A673 (cell line): ENCODE measurements around the gene ECEL1. TPM values are rescaled to one million over a fixed set of nuclear protein-coding genes. Genes with fewer than 3 reads are reported as not detected.

Source experiments
- BruUV-seq: library from RNA; stranded (reverse); fragments of 400-500 nt; replicated peaks from 2 replicates; lab custom pipeline; 2021; lab: Mats Ljungman, UMichigan
- CTCF ChIA-PET: fragments of 300-600 bp; sonication (Branson Sonifier 250); formaldehyde crosslinking; loops from one replicate; lab custom pipeline; 2022; ENCODE audit warnings: antibody characterized with exemption; lab: Charles Lee
- POLR2A ChIA-PET: fragments of 300-600 bp; sonication (Branson Sonifier 250); formaldehyde crosslinking; loops from one replicate; lab custom pipeline; 2022; ENCODE audit warnings: antibody characterized with exemption; ENCODE audit not compliant: low non-redundant PET; lab: Charles Lee
- DNase-seq: peaks from one replicate; pipeline ENCODE4 v3.0.0-alpha.2; 2015; ENCODE audit warnings: low spot score
- H3K27ac ChIP-seq: fragments of 200-600 bp; sonication (generic); 2 replicates; pipeline ENCODE4 v1.5.1; 2016; ENCODE audit warnings: mixed run types, low read depth, mild to moderate bottlenecking, mixed read lengths, antibody characterized with exemption, low read length; ENCODE audit not compliant: poor library complexity, severe bottlenecking
- H3K27me3 ChIP-seq: fragments of 200-600 bp; sonication (generic); replicated peaks from 2 replicates; pipeline ENCODE4 v1.6.1; 2017; ENCODE audit warnings: mixed run types, low read depth, mild to moderate bottlenecking, mixed read lengths, antibody characterized with exemption, low read length; ENCODE audit not compliant: insufficient read depth, poor library complexity
- H3K36me3 ChIP-seq: fragments of 200-600 bp; sonication (generic); 2 replicates; pipeline ENCODE4 v1.6.1; 2016; ENCODE audit warnings: mixed run types, mild to moderate bottlenecking, mixed read lengths, antibody characterized with exemption, low read length; ENCODE audit not compliant: insufficient read depth, poor library complexity, severe bottlenecking
- H3K4me1 ChIP-seq: fragments of 200-600 bp; sonication (generic); 2 replicates; pipeline ENCODE4 v1.6.1; 2017; ENCODE audit warnings: mixed run types, mild to moderate bottlenecking, mixed read lengths, antibody characterized with exemption, low read length; ENCODE audit not compliant: insufficient read depth, poor library complexity, severe bottlenecking
- H3K4me3 ChIP-seq: fragments of 200-600 bp; sonication (generic); 2 replicates; pipeline ENCODE4 v1.5.1; 2016; ENCODE audit warnings: low read depth, mixed run types, mild to moderate bottlenecking, mixed read lengths, low read length; ENCODE audit not compliant: poor library complexity, severe bottlenecking
- H3K9me3 ChIP-seq: fragments of 200-600 bp; sonication (generic); 2 replicates; pipeline ENCODE4 v1.6.1; 2016; ENCODE audit warnings: mixed run types, low read depth, mild to moderate bottlenecking, mixed read lengths, antibody characterized with exemption, low read length; ENCODE audit not compliant: poor library complexity, severe bottlenecking
- EZH2 ChIP-seq: fragments of 200-600 bp; sonication (generic); IDR thresholded peaks from 2 replicates; pipeline ENCODE4 v1.6.1; 2017; ENCODE audit warnings: borderline replicate concordance, low read depth, mild to moderate bottlenecking, mixed read lengths, antibody characterized with exemption, low read length; ENCODE audit not compliant: poor library complexity, severe bottlenecking
- intact Hi-C: fragments of 100-400 bp; cut with micrococcal nuclease; formaldehyde crosslinking; loops from one replicate; pipeline ENCODE4 v1.10.0; 2022; ENCODE audit not compliant: unreplicated experiment
- total RNA-seq: library from RNA; stranded (reverse); gene quantifications from 2 replicates; pipeline ENCODE4 v1.2.3, GENCODE V29; 2021
- TF ChIP-seq, protein P1 (sequence below): fragments of 300-800, 200-600 bp; sonication (generic); conservative IDR thresholded peaks from 2 replicates; pipeline ENCODE4 v1.5.1; 2017; ENCODE audit warnings: low read depth, mild to moderate bottlenecking, antibody characterized with exemption, low read length, moderate library complexity, mixed read lengths

Gene ECEL1
- total RNA-seq, 1 experiment from 2014 or later: 0.19 TPM

- H3K4me3 ChIP-seq: no peak overlapping the region
- no peaks in the 10 kb centered on the region for H3K4me1 ChIP-seq
- no peak for TF ChIP-seq EZH2
- TF ChIP-seq, protein P1, sequence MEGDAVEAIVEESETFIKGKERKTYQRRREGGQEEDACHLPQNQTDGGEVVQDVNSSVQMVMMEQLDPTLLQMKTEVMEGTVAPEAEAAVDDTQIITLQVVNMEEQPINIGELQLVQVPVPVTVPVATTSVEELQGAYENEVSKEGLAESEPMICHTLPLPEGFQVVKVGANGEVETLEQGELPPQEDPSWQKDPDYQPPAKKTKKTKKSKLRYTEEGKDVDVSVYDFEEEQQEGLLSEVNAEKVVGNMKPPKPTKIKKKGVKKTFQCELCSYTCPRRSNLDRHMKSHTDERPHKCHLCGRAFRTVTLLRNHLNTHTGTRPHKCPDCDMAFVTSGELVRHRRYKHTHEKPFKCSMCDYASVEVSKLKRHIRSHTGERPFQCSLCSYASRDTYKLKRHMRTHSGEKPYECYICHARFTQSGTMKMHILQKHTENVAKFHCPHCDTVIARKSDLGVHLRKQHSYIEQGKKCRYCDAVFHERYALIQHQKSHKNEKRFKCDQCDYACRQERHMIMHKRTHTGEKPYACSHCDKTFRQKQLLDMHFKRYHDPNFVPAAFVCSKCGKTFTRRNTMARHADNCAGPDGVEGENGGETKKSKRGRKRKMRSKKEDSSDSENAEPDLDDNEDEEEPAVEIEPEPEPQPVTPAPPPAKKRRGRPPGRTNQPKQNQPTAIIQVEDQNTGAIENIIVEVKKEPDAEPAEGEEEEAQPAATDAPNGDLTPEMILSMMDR: no peak
- ChIA-PET CTCF (interaction anchor here (0.6 kb wide), 1 partner anchor 990 kb away, joined by 3 read pairs; no protein-coding TSS in a partner anchor), POLR2A (interaction anchor here (0.6 kb wide), 1 partner anchor 169 kb away, joined by 3 read pairs; no protein-coding TSS in a partner anchor)
- no peak overlapping the region for H3K27ac ChIP-seq
- no peaks in the 10 kb centered on the region for H3K36me3 ChIP-seq
- no peak for DNase-seq
- no TSS peak for BruUV-seq
- intact Hi-C loops: no loop called here
- no peaks in the 10 kb centered on the region for H3K27me3 ChIP-seq
- no peaks in the 10 kb centered on the region for H3K9me3 ChIP-seq
These were observed 28.0 kb upstream of the ECEL1 start for GRCh38 chr2:232515639-232516038.

GRCh38 chr2:232513353-232513752 is 25.7 kb upstream of the ECEL1 start:
- TF ChIP-seq, protein P1: no peak
- no peak for TF ChIP-seq EZH2
- H3K4me3 ChIP-seq: no peak overlapping the region
- H3K27me3 ChIP-seq: no peaks in the 10 kb centered on the region
- H3K4me1 ChIP-seq: no peaks in the 10 kb centered on the region
- intact Hi-C loops: no loop called here
- no TSS peak for BruUV-seq
- H3K9me3 ChIP-seq: no peaks in the 10 kb centered on the region
- CTCF ChIA-PET: no interaction called here
- no peak overlapping the region for H3K27ac ChIP-seq
- H3K36me3 ChIP-seq: no peaks in the 10 kb centered on the region
- DNase-seq: no peak
- POLR2A ChIA-PET: no interaction called here

DNA sequence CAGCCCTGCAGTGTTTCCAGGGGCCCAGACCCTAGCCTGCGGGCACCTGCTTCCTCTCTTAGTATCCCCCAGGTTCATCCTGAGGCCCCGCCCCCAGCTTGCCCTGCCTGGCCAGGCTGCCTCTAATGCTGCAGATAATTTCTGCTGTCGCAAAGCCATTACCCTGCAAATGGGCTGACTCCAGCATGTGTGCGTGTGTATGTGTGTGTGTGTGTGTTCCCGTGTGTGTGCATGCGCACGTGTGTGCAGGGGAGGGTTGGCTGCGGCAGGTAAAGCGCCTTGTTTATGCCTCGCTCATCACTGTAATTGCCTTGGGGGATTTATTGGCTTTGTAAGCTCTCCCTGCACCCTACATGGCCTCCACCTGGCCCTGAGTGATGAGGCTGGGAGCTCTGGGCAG is 25.0 kb upstream of the ECEL1 start:
- H3K4me1 ChIP-seq: no peaks in the 10 kb centered on the region
- POLR2A ChIA-PET: no interaction called here
- no peaks in the 10 kb centered on the region for H3K9me3 ChIP-seq
- H3K36me3 ChIP-seq: no peaks in the 10 kb centered on the region
- TF ChIP-seq, protein P1: no peak
- TF ChIP-seq EZH2: no peak
- no peak for DNase-seq
- intact Hi-C loops: no loop called here
- no peaks in the 10 kb centered on the region for H3K27me3 ChIP-seq
- CTCF ChIA-PET: no interaction called here
- H3K4me3 ChIP-seq: no peak overlapping the region
- no TSS peak for BruUV-seq
- H3K27ac ChIP-seq: no peak overlapping the region
